AG20443 (cell line): ENCODE data around the gene CYP4F11.
A peak's percentile ranks its signal among the peaks of the same experiment; 100 is the strongest.
"Not testable (repeated sequence)": the region's sequence is repeated elsewhere in the genome, so short reads cannot be mapped to it uniquely, and the experiment has no call there.

Experiments used
- DNase-seq: peaks from one replicate; pipeline ENCODE4 v3.0.0; 2012; ENCODE audit warnings: low spot score, mixed read lengths

Gene CYP4F11

GRCh38 chr19:15922021-15922420, 12.3 kb downstream of the CYP4F11 start:
- no peak for DNase-seq

- DNase-seq: no peak
Measured at GRCh38 chr19:15919243-15919642, 15.1 kb downstream of the CYP4F11 start.

- DNase-seq: no peak
Measured at GRCh38 chr19:15915109-15915508, 19.2 kb downstream of the CYP4F11 start.

GRCh38 chr19:15913830-15914229, 20.5 kb downstream of the CYP4F11 start:
- DNase-seq: peak; percentile 3

- peak; percentile 5 for DNase-seq
Measured at GRCh38 chr19:15913384-15913783, 20.9 kb downstream of the CYP4F11 start.

- peak; percentile 6 for DNase-seq
Measured at GRCh38 chr19:15911599-15912235, 22.6 kb downstream of the CYP4F11 start.

GRCh38 chr19:15905026-15905425, 29.3 kb downstream of the CYP4F11 start:
- no peak for DNase-seq

- not testable (repeated sequence) for DNase-seq
Measured at GRCh38 chr19:15902898-15903297, 31.4 kb downstream of the CYP4F11 start.

GRCh38 chr19:15902254-15902653, 32.1 kb downstream of the CYP4F11 start:
- no peak for DNase-seq

GRCh38 chr19:15900504-15900903, 33.8 kb downstream of the CYP4F11 start:
- DNase-seq: no peak

GRCh38 chr19:15900032-15900431, 34.3 kb downstream of the CYP4F11 start:
- not testable (repeated sequence) for DNase-seq

GRCh38 chr19:15899561-15899960, 34.8 kb downstream of the CYP4F11 start:
- DNase-seq: not testable (repeated sequence)

GRCh38 chr19:15897738-15898276, 36.5 kb downstream of the CYP4F11 start, which contains the start of gene CYP4F2:
Gene CYP4F2 (minus strand): TSS chr19:15898074. CDS start chr19:15897611, 463 bp downstream.
- DNase-seq: no peak

GRCh38 chr19:15897026-15897737, 37.1 kb downstream of the CYP4F11 start:
- DNase-seq: no peak

GRCh38 chr19:15895876-15896430, 38.4 kb downstream of the CYP4F11 start:
- no peak for DNase-seq

GRCh38 chr19:15894359-15894758, 40.0 kb downstream of the CYP4F11 start:
- no peak for DNase-seq

GRCh38 chr19:15893477-15893876, 40.9 kb downstream of the CYP4F11 start:
- no peak for DNase-seq

GRCh38 chr19:15892012-15892411, 42.3 kb downstream of the CYP4F11 start:
- DNase-seq: no peak

- no peak for DNase-seq
Measured at GRCh38 chr19:15891434-15891833, 42.9 kb downstream of the CYP4F11 start.

- not testable (repeated sequence) for DNase-seq
Measured at GRCh38 chr19:15889339-15889738, 45.0 kb downstream of the CYP4F11 start.

GRCh38 chr19:15885919-15886318, 48.4 kb downstream of the CYP4F11 start:
- DNase-seq: no peak

- no peak for DNase-seq
Measured at GRCh38 chr19:15885167-15885566, 49.2 kb downstream of the CYP4F11 start.

GRCh38 chr19:15883329-15883728, 51.0 kb downstream of the CYP4F11 start:
- DNase-seq: not testable (repeated sequence)
